Naive thymus-derived CD4-positive, alpha-beta T cell (primary cell): ENCODE results near the gene MYO16. TPM values are rescaled to one million over a fixed set of nuclear protein-coding genes. Genes with fewer than 3 reads are reported as not detected.
"Not testable (repeated sequence)": the region's sequence is repeated elsewhere in the genome, so short reads cannot be mapped to it uniquely, and the experiment has no call there.

ENCODE experiments used
- ATAC-seq: fragments of 150-1000 bp; cut with Tn5 transposase; 2 replicates; pipeline ENCODE4 v1.10.0; 2021; ENCODE audit warnings: mild to moderate bottlenecking, moderate library complexity
- CTCF ChIA-PET: fragments of 350-600 bp; sonication (Branson Sonifier 250); formaldehyde crosslinking; loops from one replicate; lab custom pipeline; 2021; ENCODE audit warnings: antibody characterized with exemption; lab: Charles Lee
- POLR2A ChIA-PET: fragments of 350-600 bp; sonication (Branson Sonifier 250); formaldehyde crosslinking; loops from one replicate; lab custom pipeline; 2021; ENCODE audit warnings: antibody characterized with exemption, inconsistent platforms; lab: Charles Lee
- DNase-seq, 9 donors: peaks; one replicate each; pipeline versions ENCODE4 v3.0.0 to v3.0.0-alpha.2; 2020 to 2022; ENCODE audit warnings: mixed read lengths in 1 of 9
- H3K27ac ChIP-seq: one replicate; pipeline ENCODE4 v1.7.0; 2013; ENCODE audit warnings: mild to moderate bottlenecking, low read depth, low read length, moderate library complexity
- H3K27me3 ChIP-seq, 2 donors: one replicate each; pipeline ENCODE4 v1.7.0; 2013; ENCODE audit warnings: low read length in 2 of 2, mild to moderate bottlenecking in 2 of 2, moderate library complexity in 2 of 2; ENCODE audit not compliant: control insufficient read depth in 2 of 2, insufficient read depth in 2 of 2
- H3K36me3 ChIP-seq, 3 experiments: 1 replicate in 2 of 3; 2 replicates in 1 of 3; pipeline ENCODE4 v1.7.0; 2013; ENCODE audit warnings: low read length in 3 of 3, mild to moderate bottlenecking in 3 of 3, moderate library complexity in 1 of 3; ENCODE audit not compliant: insufficient read depth in 3 of 3, control insufficient read depth in 2 of 3
- H3K4me1 ChIP-seq, 2 donors: one replicate each; pipeline ENCODE4 v1.7.0; 2013; ENCODE audit warnings: low read length in 2 of 2, mild to moderate bottlenecking in 2 of 2, moderate library complexity in 1 of 2; ENCODE audit not compliant: control insufficient read depth in 2 of 2, insufficient read depth in 2 of 2
- H3K4me3 ChIP-seq: 2 replicates; pipeline ENCODE4 v1.7.0; 2013; ENCODE audit warnings: mild to moderate bottlenecking, low read length
- H3K9me3 ChIP-seq, 3 experiments: 1 replicate in 2 of 3; 2 replicates in 1 of 3; pipeline ENCODE4 v1.7.0; 2013; ENCODE audit warnings: low read length in 3 of 3; ENCODE audit not compliant: control insufficient read depth in 2 of 3
- H3K27ac Mint-ChIP-seq, 9 donors: one replicate each; pipeline ENCODE4 v1.8.0; 2020 to 2022; ENCODE audit warnings: mixed read lengths in 9 of 9, mild to moderate bottlenecking in 8 of 9, moderate library complexity in 5 of 9, inconsistent platforms in 2 of 9
- H3K27me3 Mint-ChIP-seq, 5 donors: one replicate each; pipeline ENCODE4 v1.8.0; 2021 to 2022; ENCODE audit warnings: mixed read lengths in 5 of 5, mild to moderate bottlenecking in 1 of 5
- H3K36me3 Mint-ChIP-seq, 5 donors: one replicate each; pipeline ENCODE4 v1.8.0; 2020 to 2022; ENCODE audit warnings: mixed read lengths in 5 of 5, mild to moderate bottlenecking in 3 of 5, inconsistent platforms in 1 of 5
- H3K4me1 Mint-ChIP-seq, 7 donors: one replicate each; pipeline ENCODE4 v1.8.0; 2020 to 2022; ENCODE audit warnings: mixed read lengths in 7 of 7, mild to moderate bottlenecking in 3 of 7, inconsistent platforms in 1 of 7
- H3K4me3 Mint-ChIP-seq, 10 donors: one replicate each; pipeline ENCODE4 v1.8.0; 2020 to 2022; ENCODE audit warnings: mild to moderate bottlenecking in 10 of 10, mixed read lengths in 10 of 10, moderate library complexity in 6 of 10, inconsistent platforms in 2 of 10
- H3K9me3 Mint-ChIP-seq, 11 donors: one replicate each; pipeline ENCODE4 v1.8.0; 2020 to 2022; ENCODE audit warnings: mixed read lengths in 11 of 11, mild to moderate bottlenecking in 4 of 11, inconsistent platforms in 1 of 11, moderate library complexity in 1 of 11
- intact Hi-C, 2 donors: fragments of 100-400 bp; cut with micrococcal nuclease; formaldehyde crosslinking; loops; one replicate each; pipeline ENCODE4 v1.15.1; 2023
- polyA plus RNA-seq, 2 donors: library from polyadenylated mRNA; unstranded; fragments of 300-500 nt; fragmentation: Illumina TruSeq; gene quantifications; one replicate each; pipeline ENCODE4 v1.2.3, GENCODE V29; 2021
- total RNA-seq, 6 experiments: library from RNA in 5 of 6; stranded (reverse) in 5 of 6; gene quantifications; 1 replicate in 5 of 6; 2 replicates in 1 of 6; pipeline ENCODE4 v1.2.3 and lab custom pipeline; 2021 to 2026

The MYO16 gene
- total and polyA plus RNA-seq, 7 experiments from 2014 or later: 0.10 to 1.4 (median 1.4) TPM; not detected in 4

DNA sequence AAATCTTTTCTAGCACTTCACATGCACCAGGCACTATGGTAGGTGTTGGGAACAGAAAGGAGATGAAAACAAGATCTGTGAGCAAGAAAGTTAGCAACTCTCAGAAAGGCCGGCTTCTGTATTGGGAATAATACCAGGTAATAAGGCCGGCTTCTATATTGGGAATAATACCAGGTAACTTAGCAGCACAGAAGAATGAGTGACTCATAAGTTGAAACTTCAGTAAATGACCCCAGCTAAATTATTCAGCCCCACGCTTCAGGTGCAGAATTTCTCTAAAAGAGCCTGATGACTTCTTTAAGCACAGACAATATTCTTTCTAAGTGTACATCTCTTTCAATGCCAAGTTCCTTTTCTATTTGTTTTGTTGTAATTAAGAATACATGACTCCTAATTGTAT is 151.3 kb downstream of the MYO16 start:
- H3K27ac Mint-ChIP-seq: no peak overlapping the region
- H3K36me3 Mint-ChIP-seq: no peaks in the 10 kb centered on the region
- H3K36me3 ChIP-seq: no peaks in the 10 kb centered on the region
- H3K27me3 Mint-ChIP-seq: peaks cover 0 to 8% (median 4%) of the 10 kb centered on the region in 5 donors
- no peaks in the 10 kb centered on the region for H3K27me3 ChIP-seq
- H3K27ac ChIP-seq: no peak overlapping the region
- no peaks in the 10 kb centered on the region for H3K4me1 ChIP-seq
- no peaks in the 10 kb centered on the region for H3K4me1 Mint-ChIP-seq
- CTCF ChIA-PET: no interaction called here
- ATAC-seq (no peak), DNase-seq (no peak)
- no peak overlapping the region for H3K4me3 ChIP-seq
- H3K9me3 ChIP-seq: no peaks in the 10 kb centered on the region
- POLR2A ChIA-PET: no interaction called here
- no peak overlapping the region for H3K4me3 Mint-ChIP-seq
- peaks cover 0 to 3% (median 0%) of the 10 kb centered on the region in 11 donors for H3K9me3 Mint-ChIP-seq
- intact Hi-C loops: no loop called here

DNA sequence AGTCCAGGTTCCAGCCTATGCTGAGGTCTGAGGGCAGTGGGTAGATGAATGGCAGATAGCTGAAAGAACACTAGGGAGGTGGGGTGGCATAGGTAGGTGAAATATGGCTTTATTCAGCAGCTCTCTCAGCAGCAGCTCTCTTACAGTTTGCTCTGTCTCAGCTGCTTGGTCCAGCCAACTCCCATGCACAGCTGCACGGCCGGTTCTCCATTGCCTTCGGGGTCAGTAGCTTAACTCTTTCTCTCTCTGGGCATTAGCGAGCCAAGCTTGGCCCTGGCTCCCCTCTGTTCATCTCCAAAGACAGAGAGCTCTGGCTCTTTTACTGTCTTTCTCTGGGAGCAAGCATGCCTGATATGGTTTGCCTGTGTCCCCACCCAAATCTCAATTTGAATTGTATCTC is 151.9 kb downstream of the MYO16 start:
- CTCF ChIA-PET: no interaction called here
- DNase-seq: no peak

DNA sequence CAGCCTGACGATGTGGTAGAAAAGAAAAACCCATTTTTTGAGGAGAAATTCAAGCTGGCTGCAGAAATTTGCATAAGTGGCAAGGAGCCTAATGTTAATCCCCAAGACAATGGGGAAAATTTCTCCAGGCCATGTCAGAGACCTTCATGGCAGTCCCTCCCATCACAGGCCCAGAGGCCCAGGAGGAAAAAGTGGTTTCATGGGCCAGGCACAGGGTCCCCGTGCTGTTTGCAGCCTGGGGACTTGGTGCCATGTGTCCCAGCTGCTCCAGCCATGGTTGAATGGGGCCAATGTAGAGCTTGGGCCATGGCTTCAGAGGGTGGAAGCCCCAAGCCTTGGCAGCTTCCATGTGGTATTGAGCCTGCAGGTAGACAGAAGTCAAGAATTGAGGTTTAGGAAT is 153.1 kb downstream of the MYO16 start:
- H3K9me3 Mint-ChIP-seq, H3K4me3 ChIP-seq, H3K9me3 ChIP-seq, H3K27me3 Mint-ChIP-seq, POLR2A ChIA-PET, intact Hi-C loops, CTCF ChIA-PET, H3K27me3 ChIP-seq, H3K4me3 Mint-ChIP-seq, H3K36me3 ChIP-seq, ATAC-seq, DNase-seq, H3K27ac ChIP-seq, H3K4me1 Mint-ChIP-seq, H3K36me3 Mint-ChIP-seq, H3K4me1 ChIP-seq, H3K27ac Mint-ChIP-seq: not testable (repeated sequence)

More for the DNA sequence above, 151.9 kb downstream of the MYO16 start:
- Histone ChIP-seq H3K27me3 (no peaks in the 10 kb centered on the region), H3K4me3 (no peak overlapping the region), H3K4me1 (no peaks in the 10 kb centered on the region), H3K36me3 (no peaks in the 10 kb centered on the region), H3K27ac (no peak overlapping the region), H3K9me3 (no peaks in the 10 kb centered on the region)
- intact Hi-C loops: no loop called here
- Mint-ChIP-seq H3K9me3 (peaks cover 0 to 3% (median 0%) of the 10 kb centered on the region in 11 donors), H3K4me3 (no peak overlapping the region), H3K27ac (no peak overlapping the region), H3K27me3 (peaks cover 0 to 8% (median 4%) of the 10 kb centered on the region in 5 donors), H3K4me1 (no peaks in the 10 kb centered on the region), H3K36me3 (no peaks in the 10 kb centered on the region)
- no peak for ATAC-seq
- POLR2A ChIA-PET: no interaction called here

- H3K4me3 ChIP-seq: no peak overlapping the region
- no peaks in the 10 kb centered on the region for H3K4me1 Mint-ChIP-seq
- intact Hi-C loops: no loop called here
- H3K27me3 Mint-ChIP-seq: peaks cover 0 to 10% (median 5%) of the 10 kb centered on the region in 5 donors
- H3K9me3 ChIP-seq: no peaks in the 10 kb centered on the region
- DNase-seq (no peak), ATAC-seq (no peak)
- no peaks in the 10 kb centered on the region for H3K36me3 ChIP-seq
- no peaks in the 10 kb centered on the region for H3K36me3 Mint-ChIP-seq
- POLR2A ChIA-PET: no interaction called here
- CTCF ChIA-PET: no interaction called here
- H3K4me1 ChIP-seq: no peaks in the 10 kb centered on the region
- H3K27me3 ChIP-seq: no peaks in the 10 kb centered on the region
- peaks cover 0 to 5% (median 0%) of the 10 kb centered on the region in 11 donors for H3K9me3 Mint-ChIP-seq
- no peak overlapping the region for H3K27ac ChIP-seq
- H3K27ac Mint-ChIP-seq: no peak overlapping the region
- no peak overlapping the region for H3K4me3 Mint-ChIP-seq
Measured at GRCh38 chr13:108785844-108786243, 156.4 kb downstream of the MYO16 start.

DNA sequence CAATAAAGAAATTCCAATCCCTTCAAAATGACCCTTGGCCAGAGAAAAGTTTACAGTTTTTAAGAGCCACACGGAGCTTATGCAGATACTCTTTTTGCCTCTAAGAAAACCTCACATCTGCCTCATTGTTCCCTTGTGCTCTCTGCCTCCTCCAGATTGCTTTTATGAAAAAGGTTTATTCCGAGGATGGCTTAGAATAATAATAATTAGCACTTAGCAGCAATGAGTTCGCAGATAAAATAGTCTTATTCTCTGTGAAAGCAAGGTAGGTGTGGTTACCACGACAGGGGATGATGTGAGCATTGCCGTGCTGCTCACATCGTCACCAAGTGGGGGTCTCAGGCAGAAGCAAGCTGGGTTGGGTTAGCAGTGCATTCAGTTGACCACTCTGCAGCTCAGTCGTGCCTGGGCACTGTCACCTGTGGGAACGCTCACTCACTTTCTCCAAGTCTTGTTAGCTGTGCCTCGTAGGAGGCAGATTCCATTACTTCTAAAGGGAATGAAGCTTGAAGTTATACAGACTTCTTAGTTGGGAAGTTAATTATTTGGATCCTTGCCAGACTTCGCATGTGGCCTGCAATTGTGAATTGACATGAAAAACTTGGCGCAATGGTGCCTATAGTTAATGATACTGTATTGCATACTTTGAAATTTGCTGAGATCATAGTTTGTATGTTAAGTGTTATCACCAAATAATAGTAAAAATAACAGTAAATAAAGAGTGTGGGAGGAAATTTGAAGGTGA is 157.2 kb downstream of the MYO16 start:
- intact Hi-C loops: no loop called here
- no peak for DNase-seq
- Histone ChIP-seq H3K4me1 (no peaks in the 10 kb centered on the region), H3K36me3 (no peaks in the 10 kb centered on the region), H3K27ac (no peak overlapping the region), H3K27me3 (no peaks in the 10 kb centered on the region), H3K9me3 (no peaks in the 10 kb centered on the region), H3K4me3 (no peak overlapping the region)
- POLR2A ChIA-PET: no interaction called here
- no peak for ATAC-seq
- Mint-ChIP-seq H3K27ac (no peak overlapping the region), H3K27me3 (peaks cover 0 to 11% (median 10%) of the 10 kb centered on the region in 5 donors), H3K4me1 (no peaks in the 10 kb centered on the region), H3K9me3 (peaks cover 0 to 5% (median 0%) of the 10 kb centered on the region in 11 donors), H3K36me3 (no peaks in the 10 kb centered on the region), H3K4me3 (no peak overlapping the region)
- CTCF ChIA-PET: no interaction called here

DNA sequence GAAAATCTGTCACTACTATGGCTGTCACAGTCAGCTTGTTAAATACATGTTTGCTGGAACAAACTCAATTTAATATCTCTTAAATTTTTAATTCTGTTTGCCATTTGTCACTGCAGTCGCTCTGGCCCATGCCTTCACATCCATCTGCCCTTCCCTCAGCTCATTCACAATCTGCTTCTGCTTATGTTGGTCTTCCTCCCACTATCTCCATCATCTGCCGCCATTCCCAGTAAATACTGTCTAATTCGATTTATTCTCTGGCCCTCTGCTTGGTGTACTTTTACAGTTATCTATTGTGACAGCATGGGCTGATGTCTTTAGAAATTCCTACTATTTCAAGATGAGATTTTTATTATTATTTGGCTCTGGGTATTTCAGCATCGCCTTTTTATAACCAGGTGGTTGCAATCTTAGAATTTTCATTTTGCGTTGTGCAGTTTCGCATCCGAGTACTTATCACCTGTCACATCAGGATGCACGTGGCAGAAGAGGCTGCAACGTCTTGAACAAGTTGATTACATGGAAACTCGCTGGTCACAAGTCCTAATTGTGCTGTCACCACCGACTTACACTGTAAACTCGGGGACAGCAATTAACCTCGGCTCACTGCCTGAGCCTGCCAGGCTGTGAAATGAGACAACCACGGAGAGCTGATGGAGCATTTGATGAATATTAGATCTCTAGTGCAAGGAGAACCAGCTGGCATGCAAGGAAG is 158.4 kb downstream of the MYO16 start:
- intact Hi-C loops: no loop called here
- H3K9me3 Mint-ChIP-seq: peaks cover 0 to 3% (median 0%) of the 10 kb centered on the region in 11 donors
- ATAC-seq (no peak), DNase-seq (no peak)
- Histone ChIP-seq H3K4me3 (no peak overlapping the region), H3K36me3 (no peaks in the 10 kb centered on the region), H3K27ac (no peak overlapping the region), H3K4me1 (no peaks in the 10 kb centered on the region), H3K9me3 (no peaks in the 10 kb centered on the region), H3K27me3 (no peaks in the 10 kb centered on the region)
- POLR2A ChIA-PET: no interaction called here
- no peaks in the 10 kb centered on the region for H3K4me1 Mint-ChIP-seq
- H3K36me3 Mint-ChIP-seq: no peaks in the 10 kb centered on the region
- no peak overlapping the region for H3K4me3 Mint-ChIP-seq
- H3K27ac Mint-ChIP-seq: no peak overlapping the region
- CTCF ChIA-PET: no interaction called here
- peaks cover 0 to 14% (median 10%) of the 10 kb centered on the region in 5 donors for H3K27me3 Mint-ChIP-seq
